Adrenal gland (tissue), 12 donors: Measurements from ENCODE around the gene SUCLG2. TPM values are rescaled to one million over a fixed set of nuclear protein-coding genes. Genes with fewer than 3 reads are reported as not detected.

Experiments used
- DNase-seq, 7 donors: peaks; one replicate each; pipeline ENCODE4 v3.0.0-alpha.2; 2019 to 2020
- H3K27ac ChIP-seq, 5 donors: fragments of 200-600 bp; sonication (generic) in 4 of 5; 1 replicate in 3 of 5; 2 replicates in 2 of 5; pipeline versions ENCODE4 v1.5.1 to v1.8.0; 2016 to 2020; ENCODE audit warnings: mild to moderate bottlenecking in 1 of 5
- H3K27me3 ChIP-seq: fragments of 200-600 bp; 2 replicates; pipeline ENCODE4 v1.8.0; 2021
- H3K36me3 ChIP-seq, 2 donors: fragments of 200-600 bp; replicated peaks in 1 of 2; 1 replicate in 1 of 2; 2 replicates in 1 of 2; pipeline versions ENCODE4 v1.5.1 to v1.8.0; 2018 to 2022
- H3K4me1 ChIP-seq, 2 donors: fragments of 200-600 bp; replicated peaks in 1 of 2; 1 replicate in 1 of 2; 2 replicates in 1 of 2; pipeline versions ENCODE4 v1.5.1 to v1.8.0; 2018 to 2021
- H3K4me3 ChIP-seq, 4 donors: fragments of 200-600 bp; sonication (generic) in 3 of 4; one replicate each; pipeline ENCODE4 v1.5.1; 2016 to 2018
- H3K9me3 ChIP-seq, 3 donors: fragments of 200-600 bp; sonication (generic) in 1 of 3; replicated peaks in 1 of 3; 1 replicate in 2 of 3; 2 replicates in 1 of 3; pipeline versions ENCODE4 v1.5.1 to v1.8.0; 2016 to 2021
- CTCF ChIP-seq, 6 experiments: fragments of 450-650 bp in 4 of 6; fragments of 200-600 bp in 2 of 6; sonication (generic) in 1 of 6; IDR thresholded peaks; 1 replicate in 5 of 6; 2 replicates in 1 of 6; pipeline versions ENCODE4 v1.5.1 to v1.8.0; 2016 to 2021; ENCODE audit warnings: antibody characterized with exemption in 6 of 6, mild to moderate bottlenecking in 2 of 6, moderate library complexity in 1 of 6
- POLR2A ChIP-seq, 2 donors: fragments of 450-650 bp; IDR thresholded peaks; one replicate each; pipeline ENCODE4 v1.6.1; 2017; ENCODE audit warnings: antibody characterized with exemption in 2 of 2, mild to moderate bottlenecking in 2 of 2, moderate library complexity in 1 of 2
- WGBS, 4 donors: extraction: QIAGEN DNeasy Blood & Tissue Kit in 2 of 4; methylation state at CpG; one replicate each; pipeline versions ENCODE4 v1.1.5 to v1.1.7; 2013 to 2017; 5-methylcytosine and 5-hydroxymethylcytosine counted together
- intact Hi-C, 2 donors: fragments of 100-400 bp; cut with DNase I; formaldehyde crosslinking; loops; one replicate each; pipeline versions ENCODE4 v1.14.1 to v1.15.0; 2022 to 2023
- polyA plus RNA-seq, 3 donors: library from polyadenylated mRNA; stranded (reverse); fragments of 200-250 nt in 2 of 3; fragments of 350-450 nt in 1 of 3; fragmentation: Illumina TruSeq in 1 of 3; extraction: RNeasy Lipid Tissue Mini Kit (QIAGEN cat#74804) in 1 of 3; gene quantifications; one replicate each; pipeline ENCODE4 v1.2.3, GENCODE V29; 2013 to 2014
- total RNA-seq, 9 donors: library from RNA; depleted of rRNA in 4 of 9; stranded (reverse); fragments of >200 nt in 4 of 9; fragments of 120-200 nt in 1 of 9; fragmentation: NEBNext Ultra II Directional in 1 of 9; extraction: Animal tissue kit (Norgen Biotek cat#: 25700) in 1 of 9; gene quantifications; one replicate each; pipeline versions ENCODE4 v1.1.0 to v1.2.4, GENCODE V29; 2013 to 2023
- donor health status: healthy with polysubstance abuse.
- donor health status: Bipolar disorder and iron deficiency.
- donor health status: DM: yes; HTN: yes; CAD: no.
- donor health status: DM: no; HTN: no; CAD: no.
- donor health status: DM: no; HTN: no; CAD: no.
- donor health status: DM: yes; HTN: yes; CAD: no.

Gene SUCLG2
- total and polyA plus RNA-seq, 12 donors = 24.4 to 115 (median 69.6) TPM

GRCh38 chr3:67654844-67655177 is 399 bp upstream of the SUCLG2 start:
- no peak for TF ChIP-seq POLR2A (IDR thresholded peaks at IDR 0.05)
- no peak for TF ChIP-seq CTCF (IDR thresholded peaks at IDR 0.05)
- Histone ChIP-seq H3K36me3 (no peaks in the 10 kb centered on the region), H3K27ac (peak overlapping the region in 4 of 5 donors; percentile 88 to 97 (median 94)), H3K4me3 (peak overlapping the region; percentile 30 to 98 (median 92)), H3K9me3 (no peaks in the 10 kb centered on the region), H3K27me3 (no peaks in the 10 kb centered on the region), H3K4me1 (peaks cover 8 to 27% of the 10 kb centered on the region in 2 donors)
- intact Hi-C loops = no loop called here
- 9 to 17% (median 14%) methylated on average over 4 to 11 of the region's 11 CpGs for WGBS, 4 donors
- DNase-seq = no peak

- intact Hi-C loops = no loop called here
- no peak for TF ChIP-seq CTCF (IDR thresholded peaks at IDR 0.05)
- TF ChIP-seq POLR2A (IDR thresholded peaks at IDR 0.05) = no peak
- 18 to 28% (median 23%) methylated on average over 7 to 8 of the region's 8 CpGs for WGBS, 4 donors
- peaks cover 8 to 29% of the 10 kb centered on the region in 2 donors for H3K4me1 ChIP-seq
- H3K36me3 ChIP-seq = no peaks in the 10 kb centered on the region
- H3K4me3 ChIP-seq = peak overlapping the region; percentile 89 to 98 (median 93)
- DNase-seq = peak in 1 of 7 donors; percentile 30
- H3K9me3 ChIP-seq = no peaks in the 10 kb centered on the region
- no peaks in the 10 kb centered on the region for H3K27me3 ChIP-seq
- peak overlapping the region; percentile 59 to 97 (median 91) for H3K27ac ChIP-seq
Observed at GRCh38 chr3:67653425-67654098, 850 bp downstream of the SUCLG2 start.

- 40 to 53% (median 48%) methylated on average over 2 of the region's 2 CpGs for WGBS, 4 donors
Observed at GRCh38 chr3:67650084-67650483, 4.3 kb downstream of the SUCLG2 start.

GRCh38 chr3:67649681-67650080 is 4.7 kb downstream of the SUCLG2 start:
- intact Hi-C loops = no loop called here
- Histone ChIP-seq H3K27me3 (no peaks in the 10 kb centered on the region), H3K4me1 (peaks cover 8 to 29% of the 10 kb centered on the region in 2 donors), H3K9me3 (no peaks in the 10 kb centered on the region), H3K4me3 (no peak overlapping the region), H3K36me3 (no peaks in the 10 kb centered on the region), H3K27ac (no peak overlapping the region)
- no peak for DNase-seq
- TF ChIP-seq POLR2A (IDR thresholded peaks at IDR 0.05) = no peak
- TF ChIP-seq CTCF (IDR thresholded peaks at IDR 0.05) = no peak
- WGBS, 4 donors = 59 to 72% (median 64%) methylated on average over 3 of the region's 3 CpGs

More at GRCh38 chr3:67650084-67650483, 4.3 kb downstream of the SUCLG2 start:
- Histone ChIP-seq H3K27ac (no peak overlapping the region), H3K9me3 (no peaks in the 10 kb centered on the region), H3K36me3 (no peaks in the 10 kb centered on the region), H3K4me1 (peaks cover 8 to 29% of the 10 kb centered on the region in 2 donors), H3K27me3 (no peaks in the 10 kb centered on the region), H3K4me3 (no peak overlapping the region)
- TF ChIP-seq POLR2A (IDR thresholded peaks at IDR 0.05) (no peak), CTCF (IDR thresholded peaks at IDR 0.05) (no peak)
- intact Hi-C loops = no loop called here
- no peak for DNase-seq
